Stromal cell of bone marrow (primary cell): ENCODE results near the gene MEX3A.
"Not testable (repeated sequence)": the region's sequence is repeated elsewhere in the genome, so short reads cannot be mapped to it uniquely, and the experiment has no call there.

Experiments
- DNase-seq: peaks from one replicate; pipeline ENCODE4 v3.0.0-alpha.2; 2012; ENCODE audit warnings: low read depth

The MEX3A gene, protein sequence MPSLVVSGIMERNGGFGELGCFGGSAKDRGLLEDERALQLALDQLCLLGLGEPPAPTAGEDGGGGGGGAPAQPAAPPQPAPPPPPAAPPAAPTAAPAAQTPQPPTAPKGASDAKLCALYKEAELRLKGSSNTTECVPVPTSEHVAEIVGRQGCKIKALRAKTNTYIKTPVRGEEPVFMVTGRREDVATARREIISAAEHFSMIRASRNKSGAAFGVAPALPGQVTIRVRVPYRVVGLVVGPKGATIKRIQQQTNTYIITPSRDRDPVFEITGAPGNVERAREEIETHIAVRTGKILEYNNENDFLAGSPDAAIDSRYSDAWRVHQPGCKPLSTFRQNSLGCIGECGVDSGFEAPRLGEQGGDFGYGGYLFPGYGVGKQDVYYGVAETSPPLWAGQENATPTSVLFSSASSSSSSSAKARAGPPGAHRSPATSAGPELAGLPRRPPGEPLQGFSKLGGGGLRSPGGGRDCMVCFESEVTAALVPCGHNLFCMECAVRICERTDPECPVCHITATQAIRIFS

DNA sequence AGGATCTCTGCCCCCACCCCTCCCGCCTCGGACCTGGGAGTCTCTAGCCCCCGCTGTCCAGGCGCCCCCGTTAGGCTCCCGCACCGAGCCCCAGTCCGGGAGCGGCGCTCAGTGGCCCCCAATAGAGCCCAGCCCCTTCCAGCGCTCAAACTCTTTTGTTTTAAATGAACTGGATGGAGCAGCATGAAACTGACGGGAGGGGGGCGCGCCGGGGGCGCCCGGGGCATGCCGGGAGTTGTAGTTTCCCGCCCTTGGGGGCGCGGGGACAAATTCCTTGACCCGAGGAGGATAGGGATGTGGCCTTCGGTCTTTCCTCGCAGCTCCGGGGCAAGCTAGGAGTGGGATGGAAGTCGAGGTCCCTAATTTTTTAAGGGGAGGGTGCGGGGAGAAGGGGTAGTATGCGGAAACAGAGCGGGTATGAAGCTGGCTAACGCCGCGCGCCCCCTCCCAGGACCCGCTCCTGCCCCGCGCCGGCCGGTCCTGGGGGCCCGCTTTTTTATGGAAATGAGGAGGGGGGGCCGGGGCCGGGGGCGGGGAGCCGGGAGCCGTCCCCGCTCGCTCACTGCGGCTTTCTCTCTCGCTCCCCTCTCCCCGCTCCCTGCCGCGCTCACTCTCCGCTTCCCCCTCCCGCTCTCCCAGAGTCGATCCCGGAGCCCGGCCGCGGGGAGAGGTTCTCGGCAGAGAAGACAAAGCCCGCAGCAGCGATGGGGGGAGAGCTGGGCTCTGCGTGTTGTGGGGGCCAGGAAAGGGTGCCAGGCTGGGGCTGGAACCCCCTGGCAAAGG lies at the start of gene MEX3A:
TSS of gene MEX3A (minus strand) at position 157 of the 783 bp plus-strand sequence. CDS start 467 bp downstream, outside the sequence.
- DNase-seq: peak; percentile 38

DNA sequence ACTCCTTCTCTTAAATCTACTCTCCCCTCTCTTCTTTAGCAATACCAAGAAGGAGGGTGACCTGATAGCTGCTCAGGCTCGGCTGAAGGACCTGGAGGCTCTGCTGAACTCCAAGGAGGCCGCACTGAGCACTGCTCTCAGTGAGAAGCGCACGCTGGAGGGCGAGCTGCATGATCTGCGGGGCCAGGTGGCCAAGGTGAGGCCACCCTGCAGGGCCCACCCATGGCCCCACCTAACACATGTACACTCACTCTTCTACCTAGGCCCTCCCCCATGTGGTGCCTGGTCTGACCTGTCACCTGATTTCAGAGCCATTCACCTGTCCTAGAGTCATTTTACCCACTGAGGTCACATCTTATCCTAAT lies 48.3 kb upstream of the MEX3A start:
- DNase-seq: no peak

DNA sequence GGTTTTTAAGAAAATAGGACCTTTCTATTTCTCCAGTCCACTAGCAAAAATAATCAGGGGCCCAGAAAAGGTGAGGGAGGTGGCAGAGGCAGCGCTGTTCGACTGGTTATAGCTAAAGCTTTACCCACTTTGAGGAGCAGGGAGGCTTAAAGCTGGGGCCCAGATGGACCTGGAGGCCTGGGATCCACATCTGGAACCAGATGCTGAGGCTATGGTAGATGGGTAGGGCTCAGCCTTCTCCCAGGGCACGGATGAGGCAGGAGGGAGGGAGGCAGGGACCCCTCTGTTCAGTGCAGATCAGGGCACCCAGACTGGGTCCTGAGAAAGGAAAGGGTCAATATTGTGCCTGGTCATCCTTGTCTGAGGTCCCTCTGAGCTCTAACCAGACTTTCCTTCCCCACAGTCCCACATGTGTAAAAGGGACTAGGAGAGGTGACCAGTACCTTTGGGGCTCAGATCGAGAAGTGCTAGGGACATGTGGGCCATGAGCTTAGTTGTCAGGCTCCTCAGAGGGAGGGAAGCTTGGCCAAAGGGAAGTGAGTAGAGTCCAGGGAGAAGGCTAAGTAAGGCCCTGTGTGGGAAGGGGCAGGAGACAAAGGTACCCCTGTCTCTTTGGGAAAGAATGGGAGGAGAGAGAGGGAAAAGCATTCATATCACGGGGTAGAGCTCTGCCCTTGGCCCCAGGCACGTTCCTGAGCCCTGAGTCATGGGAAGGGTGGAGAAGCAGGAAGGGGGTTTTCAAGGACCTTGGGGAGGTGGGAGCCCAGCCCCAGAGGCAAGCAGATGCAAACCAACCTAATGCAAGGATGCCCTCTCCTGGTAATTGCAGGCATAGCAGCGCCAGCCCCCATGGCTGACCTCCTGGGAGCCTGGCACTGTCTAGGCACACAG lies 47.7 kb upstream of the MEX3A start:
- peak; percentile 94 for DNase-seq

DNA sequence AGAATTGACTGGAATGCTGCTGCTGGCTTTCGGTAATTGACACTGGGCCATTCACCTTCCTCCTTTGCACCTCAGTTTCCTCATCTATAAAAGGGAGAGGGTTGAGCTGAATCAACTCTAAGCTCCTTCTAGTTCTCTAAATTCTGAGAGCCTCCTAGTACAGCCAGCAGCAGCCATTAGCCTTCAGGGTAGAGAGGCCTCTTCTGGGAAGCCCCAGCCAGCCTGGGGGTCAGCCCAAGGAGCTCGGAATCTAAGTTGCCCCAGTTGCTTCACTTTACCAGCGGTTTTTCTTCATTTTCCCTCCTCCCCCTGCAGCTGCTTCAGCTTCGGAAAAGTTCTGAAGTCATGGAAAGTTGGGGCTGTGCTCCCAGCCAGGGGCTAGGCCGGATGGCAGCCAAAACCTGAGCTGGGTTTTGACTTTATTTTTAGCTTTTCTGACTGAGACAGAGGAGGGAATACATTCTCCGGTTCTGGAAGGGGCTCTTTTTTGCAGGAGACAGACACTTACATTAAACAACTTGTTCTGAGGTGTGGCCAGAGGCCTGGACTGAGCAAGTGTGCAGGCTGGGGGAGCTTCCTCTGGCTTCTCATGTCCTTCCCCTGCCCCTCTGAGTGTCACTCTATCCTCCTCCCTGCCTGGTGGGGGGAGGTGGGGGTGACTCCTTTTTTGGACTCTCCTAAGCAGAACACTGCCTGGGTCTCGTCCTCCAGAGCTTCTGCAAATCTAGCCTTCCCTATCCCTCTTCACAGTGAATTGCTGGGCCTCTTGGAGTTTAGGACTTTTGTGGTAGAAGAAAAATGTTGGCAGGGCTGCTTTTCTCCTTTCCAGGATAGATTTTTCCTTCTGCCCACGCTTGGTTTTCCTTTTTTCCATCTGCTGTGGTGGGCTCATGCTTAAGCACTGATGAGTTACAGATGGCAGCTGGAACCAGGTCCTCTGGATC lies 46.7 kb upstream of the MEX3A start:
- DNase-seq: peak; percentile 85

DNA sequence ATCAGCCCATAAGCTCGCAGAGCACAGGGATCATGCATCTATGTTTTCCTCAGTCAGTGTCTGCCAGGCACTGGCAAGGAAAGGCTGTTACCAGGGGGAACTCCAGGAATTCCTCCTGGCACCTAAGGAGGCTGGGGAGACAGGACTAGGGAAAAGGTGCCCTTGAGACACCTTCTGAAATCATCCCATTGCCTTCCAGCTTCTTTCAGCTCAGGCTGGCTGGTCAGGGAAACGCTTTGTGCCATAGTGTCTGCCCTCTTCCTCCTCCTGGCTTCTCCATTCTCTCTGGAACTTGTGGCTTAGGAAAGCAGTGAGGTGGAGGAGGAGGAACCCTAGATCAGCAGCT lies 46.0 kb upstream of the MEX3A start:
- no peak for DNase-seq

DNA sequence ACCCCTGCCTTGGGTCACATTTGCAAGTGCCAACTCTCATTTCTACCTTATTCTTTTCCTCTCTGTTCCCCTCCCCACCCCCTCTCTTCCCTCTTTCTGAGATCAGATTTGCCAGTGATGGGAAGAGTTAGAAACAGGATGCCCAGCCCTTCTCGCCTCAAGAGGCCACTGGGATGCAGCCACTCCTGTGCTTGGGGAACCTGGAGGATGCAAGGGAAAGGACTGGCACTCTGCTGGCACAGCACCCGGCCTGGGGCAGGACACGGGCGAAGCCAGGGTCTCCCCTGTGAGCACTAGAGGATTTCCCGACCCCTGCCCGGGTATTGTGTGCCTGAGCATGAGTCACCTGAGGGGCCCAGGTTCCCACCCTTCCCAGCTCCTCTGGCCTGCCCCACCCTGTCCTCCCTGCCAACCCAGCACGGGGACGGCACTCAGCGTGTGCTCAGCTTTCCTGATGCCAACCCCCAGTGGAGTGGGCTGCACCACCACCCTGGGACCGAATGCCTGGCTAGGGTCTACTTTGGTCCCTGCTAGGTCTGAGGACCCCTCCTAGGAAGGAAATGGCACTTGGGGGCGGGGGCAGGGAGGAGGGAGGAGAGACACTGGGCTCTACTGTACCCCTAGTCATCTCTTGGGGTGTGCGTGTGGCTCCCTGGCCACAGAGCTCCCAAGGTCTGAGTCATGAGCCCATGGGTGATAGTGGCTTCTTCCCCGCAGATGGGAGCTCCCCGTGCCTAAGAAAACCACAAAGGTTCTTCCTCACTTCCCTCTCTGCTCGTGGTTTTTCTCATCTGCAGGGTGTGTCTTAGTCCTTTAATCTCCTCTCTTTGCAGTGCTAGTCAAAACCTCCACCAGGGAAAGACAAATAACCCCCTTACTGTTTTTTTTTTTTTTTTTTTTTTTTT lies 44.6 kb upstream of the MEX3A start:
- peak; percentile 88 for DNase-seq

DNA sequence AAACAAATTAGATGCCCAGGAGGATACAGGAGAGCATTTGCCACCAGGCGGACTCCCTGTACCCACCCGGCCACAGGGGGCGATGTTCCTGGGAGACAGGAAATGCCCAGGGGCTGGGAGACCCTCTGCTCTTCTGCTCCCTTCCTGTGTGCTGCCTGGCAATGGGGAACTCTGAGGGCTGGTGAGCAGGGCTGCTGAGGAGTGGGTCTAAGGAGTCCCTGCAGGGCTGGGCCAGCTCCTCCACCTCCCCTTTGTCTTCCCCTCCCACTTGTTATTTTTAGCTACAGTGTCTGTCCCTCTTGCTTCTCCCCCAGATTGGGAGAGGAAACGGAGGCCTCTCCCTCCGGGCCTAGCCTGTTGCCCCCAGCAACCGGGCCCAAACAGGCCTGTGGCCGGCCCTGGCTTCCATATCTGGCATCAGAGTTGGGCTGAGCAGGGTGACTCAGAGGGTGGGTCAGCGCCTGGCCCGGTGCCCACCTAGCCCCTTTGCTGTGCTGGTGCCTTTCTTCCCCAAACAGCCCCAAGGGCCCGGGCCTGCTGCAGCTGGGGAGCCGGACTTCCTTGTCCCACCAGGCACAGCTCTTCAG lies 43.9 kb upstream of the MEX3A start:
- DNase-seq: peak; percentile 97

DNA sequence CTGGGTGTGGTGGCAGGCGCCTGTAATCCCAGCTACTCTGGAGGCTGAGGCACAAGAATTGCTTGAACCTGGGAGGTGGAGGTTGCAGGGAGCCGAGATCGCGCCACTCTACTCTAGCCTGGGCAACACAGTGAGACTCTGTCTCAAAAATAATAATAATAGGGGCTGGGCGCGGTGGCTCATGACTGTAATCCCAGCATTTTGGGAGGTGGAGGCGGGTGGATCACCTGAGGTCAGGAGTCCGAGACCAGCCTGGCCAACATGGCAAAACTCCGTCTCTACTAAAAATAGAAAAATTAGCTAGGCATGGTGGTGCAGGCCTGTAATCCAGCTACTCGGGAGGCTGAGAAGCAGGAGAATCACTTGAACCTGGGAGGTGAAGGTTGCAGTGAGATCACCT lies 43.3 kb upstream of the MEX3A start:
- DNase-seq: not testable (repeated sequence)

DNA sequence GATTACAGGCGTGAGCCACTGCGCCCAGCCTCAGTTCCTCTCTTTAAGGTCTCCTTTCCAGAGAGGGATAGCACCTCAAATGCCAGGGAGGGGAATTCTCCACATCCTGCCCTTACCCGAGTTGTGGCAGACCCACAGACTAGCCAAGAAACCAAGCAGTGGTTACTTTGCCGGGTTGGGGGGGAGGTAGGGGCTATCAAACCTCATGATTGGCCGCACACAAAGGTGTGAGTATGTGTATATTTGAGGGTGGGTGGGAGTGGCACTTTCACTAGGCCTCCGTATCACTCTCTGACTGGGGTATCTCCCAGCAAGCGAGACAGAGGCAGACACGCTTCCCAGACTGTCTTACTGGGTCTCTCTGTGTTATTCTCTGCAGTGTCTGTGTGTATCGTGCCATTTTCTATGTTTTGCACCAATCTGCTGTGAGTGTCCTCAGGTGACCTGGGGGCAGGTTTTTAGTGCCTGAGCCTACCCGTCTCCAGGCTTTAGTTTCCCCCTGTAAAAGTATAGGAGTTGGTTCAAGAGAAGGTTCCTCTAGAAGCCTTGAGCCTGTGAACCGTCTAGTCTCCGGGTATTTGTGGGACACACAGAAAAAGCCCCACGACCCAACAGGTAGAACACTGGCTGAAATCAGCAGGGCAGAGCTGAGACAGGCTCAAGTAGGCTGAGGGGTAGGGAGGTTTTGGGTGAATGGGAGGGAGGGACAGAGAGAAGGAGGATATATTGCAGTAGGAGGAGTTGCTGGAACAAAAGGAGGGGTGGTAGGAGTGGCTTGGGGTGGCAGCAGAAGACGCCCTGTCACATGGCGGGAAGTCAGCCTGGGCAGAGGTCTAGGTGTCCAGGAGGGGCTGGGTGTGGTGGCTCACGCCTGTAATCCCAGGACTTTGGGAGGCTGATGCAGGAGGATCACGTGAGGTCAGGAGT lies 42.6 kb upstream of the MEX3A start:
- DNase-seq: peak; percentile 56

DNA sequence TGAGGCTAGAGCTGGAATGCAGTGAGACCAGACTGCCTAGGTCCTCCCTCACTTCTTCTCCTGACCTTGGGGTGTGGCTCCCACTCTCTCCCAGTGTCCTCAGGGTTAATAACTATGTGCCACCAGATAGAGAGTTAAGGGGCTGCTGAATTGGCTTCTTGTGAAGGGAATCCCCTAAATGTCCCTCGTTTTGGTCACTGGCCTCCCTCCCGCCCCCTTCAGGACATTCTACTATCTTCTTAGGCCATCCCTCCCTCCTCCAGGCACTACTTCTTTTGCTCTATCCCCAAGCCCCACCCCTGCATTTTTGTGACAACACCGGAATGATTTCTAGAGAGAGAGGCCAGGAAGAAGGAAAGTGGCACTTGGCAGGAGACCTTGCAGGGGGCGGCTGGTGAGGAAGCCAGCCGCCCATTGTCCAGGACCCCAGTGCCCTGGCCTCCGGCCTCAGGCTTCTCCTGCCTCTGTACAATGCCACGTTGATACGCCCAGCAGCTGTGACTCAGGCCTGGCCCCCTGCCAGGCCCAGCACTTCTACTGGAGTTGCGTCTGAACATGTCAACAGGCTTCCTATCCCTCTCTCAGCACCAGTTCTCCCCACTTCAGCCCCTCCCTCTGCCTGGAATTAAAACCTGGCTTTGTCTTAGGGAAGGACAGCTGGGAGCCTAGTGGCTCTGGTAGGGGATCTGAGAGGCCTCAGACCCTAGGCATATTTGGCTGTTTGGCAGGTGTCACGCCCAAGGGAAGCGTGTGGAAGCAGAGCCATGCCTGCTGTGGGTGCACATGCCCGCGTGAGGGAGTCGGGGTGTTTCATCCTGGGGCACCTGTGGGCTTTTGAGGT lies 41.3 kb upstream of the MEX3A start:
- DNase-seq: peak; percentile 94

DNA sequence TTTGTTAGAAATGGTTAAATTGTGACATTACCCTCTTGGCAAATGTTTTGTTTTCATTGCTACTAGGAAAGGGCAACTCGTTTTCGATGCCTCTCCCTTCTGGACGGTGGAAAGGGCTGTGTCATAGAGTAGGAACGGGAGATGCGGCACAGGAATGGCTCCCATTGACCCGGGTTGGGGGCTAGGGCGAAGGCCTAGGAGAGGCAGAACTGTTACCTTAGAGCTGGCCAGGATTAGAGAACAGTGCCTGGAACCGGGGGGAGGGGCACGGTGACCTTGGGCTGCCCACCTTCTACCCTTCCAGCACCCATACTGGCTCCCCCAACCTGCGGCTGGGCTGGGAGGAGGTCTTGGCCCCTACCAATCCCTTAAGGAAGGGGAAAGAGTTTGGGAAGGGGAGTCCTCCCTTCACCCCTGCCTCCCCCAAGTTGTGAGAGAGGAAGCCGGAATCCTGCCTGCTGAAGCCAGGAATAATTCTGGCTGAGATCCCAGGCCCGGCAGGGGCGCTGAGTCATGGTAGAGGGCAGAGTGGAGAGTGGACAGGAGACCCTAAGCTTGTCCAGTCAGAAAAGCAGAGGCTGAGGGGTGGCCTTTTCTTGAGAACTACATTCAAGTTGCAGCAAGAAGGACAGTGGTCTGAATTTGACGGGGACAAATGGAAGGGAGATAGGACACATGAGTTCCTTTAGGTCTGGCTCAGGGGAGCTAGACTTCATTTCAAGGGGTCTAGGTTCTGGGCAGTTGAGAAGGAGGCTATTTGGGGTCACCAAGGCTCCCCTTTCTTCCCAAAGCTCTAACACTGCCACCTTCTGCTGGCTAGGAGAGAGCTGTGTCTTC lies 40.5 kb upstream of the MEX3A start:
- DNase-seq: peak; percentile 86

DNA sequence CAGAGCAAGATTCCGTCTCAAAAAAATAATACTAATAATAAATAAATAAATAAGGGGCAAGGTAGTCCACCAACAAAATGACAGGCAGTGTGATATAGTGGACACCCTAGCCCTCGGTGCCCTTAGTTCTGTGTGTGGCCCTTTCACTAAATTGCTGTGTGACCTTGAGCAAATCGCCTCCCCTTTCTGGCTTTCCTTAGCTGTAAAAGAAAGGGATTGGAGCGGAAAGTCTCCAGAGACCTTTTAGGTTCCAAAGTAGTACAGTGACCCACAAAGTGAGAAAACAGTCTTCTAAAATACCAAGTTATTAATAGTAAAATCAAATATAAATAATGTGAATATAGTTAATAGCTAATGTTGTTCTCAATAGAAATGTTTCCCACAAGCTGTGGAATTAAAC lies 39.8 kb upstream of the MEX3A start:
- no peak for DNase-seq

DNA sequence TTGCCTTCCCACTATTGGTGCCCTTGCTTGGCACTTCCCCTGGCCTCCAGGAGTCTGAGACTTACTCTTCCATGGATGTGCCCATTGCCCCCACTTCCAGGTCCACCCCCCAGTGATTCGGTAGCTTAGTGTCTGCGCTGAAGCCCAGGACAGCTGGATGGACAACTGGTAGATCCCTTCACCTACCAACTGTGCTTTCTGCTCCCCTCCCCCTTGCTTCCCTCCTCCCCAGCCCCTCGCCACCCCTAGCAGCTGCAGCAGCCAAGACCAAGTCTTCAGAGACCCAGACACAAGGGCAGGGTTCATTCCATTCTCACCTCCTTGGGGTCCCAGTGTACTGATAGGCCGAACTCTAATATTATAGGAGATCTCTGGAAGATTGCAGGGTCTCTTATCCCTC lies 39.2 kb upstream of the MEX3A start:
- DNase-seq: no peak

DNA sequence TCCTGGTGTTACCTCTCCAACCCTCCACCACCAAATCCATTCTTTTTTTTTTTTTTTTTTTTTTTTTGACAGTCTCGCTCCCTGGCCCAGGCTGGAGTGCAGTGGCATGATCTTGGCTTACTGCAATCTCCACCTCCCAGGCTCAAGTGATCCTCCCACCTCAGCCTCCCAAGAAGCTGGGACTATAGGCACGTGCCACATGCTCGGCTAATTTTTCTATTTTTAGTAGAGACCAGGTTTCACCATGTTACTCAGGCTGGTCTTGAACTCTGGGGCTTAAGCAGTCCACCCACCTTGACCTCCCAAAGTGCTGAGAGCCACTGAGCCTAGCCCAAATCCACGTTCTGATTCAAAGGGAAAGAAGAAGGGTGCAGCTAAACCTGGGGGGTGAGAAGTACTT lies 38.7 kb upstream of the MEX3A start:
- DNase-seq: not testable (repeated sequence)

DNA sequence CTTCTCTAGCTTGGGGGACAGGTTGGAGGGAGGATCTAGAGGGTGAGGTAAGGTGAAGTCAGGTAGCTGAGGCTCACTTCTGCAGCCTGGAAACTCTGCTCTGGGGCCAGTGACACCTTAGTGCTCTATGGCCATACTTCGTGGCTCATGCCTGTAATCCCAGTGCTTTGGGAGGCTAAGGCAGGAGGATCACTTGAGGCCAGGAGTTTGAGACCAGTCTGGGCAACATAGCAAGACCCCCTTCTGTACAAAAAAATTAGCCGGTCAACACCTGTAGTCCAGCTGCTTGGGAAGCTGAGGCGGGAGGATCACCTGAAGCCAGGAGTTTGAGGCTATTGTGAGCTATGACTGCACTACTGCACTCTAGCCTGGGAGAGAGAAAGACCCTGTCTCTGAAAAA lies 38.1 kb upstream of the MEX3A start:
- DNase-seq: no peak

DNA sequence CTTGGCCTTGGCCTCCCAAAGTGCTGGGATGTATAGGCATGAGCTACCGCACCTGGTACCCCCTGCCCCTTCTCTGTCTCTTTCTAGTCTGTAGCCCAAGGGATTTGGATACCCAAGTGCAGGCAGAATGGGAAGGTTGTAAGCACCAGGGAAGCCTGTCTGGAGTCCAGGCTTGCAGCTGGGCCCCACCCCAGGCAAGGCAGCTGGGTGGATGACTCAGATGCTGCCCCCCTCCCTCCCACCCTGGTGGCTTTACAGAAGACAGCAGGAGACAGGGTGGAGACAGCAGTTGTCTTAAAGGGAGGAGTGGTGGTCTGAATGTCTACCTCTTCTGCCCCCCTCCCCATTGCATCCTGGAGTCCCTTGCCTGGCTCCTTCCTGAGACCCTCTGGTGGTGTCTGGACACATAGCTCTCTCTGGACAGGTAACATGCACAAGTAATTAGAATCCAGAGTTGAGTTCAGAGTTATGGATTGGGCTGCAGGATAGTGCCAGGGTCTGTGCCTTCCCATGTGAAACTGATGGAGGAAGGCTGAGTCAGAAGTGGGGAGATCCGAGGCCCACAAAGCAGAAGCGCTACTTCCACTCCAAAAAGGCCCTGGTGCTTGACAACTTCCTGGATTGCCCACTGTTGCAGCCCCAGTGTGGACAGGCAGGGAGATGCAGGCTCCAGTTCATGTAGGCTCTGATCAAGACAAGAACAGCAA lies 37.4 kb upstream of the MEX3A start:
- peak; percentile 60 for DNase-seq
